NT2/D1 (cell line): ENCODE data around the gene CRB2.
A peak's percentile ranks its signal among the peaks of the same experiment; 100 is the strongest.

Source experiments
- DNase-seq: peaks from one replicate; pipeline ENCODE4 v3.0.0-alpha.2; 2011; ENCODE audit warnings: low read depth, low spot score
- H3K27me3 ChIP-seq: 2 replicates; pipeline ENCODE4 v1.6.0; 2011; ENCODE audit warnings: mild to moderate bottlenecking; ENCODE audit not compliant: insufficient read length, insufficient read depth
- H3K36me3 ChIP-seq: 2 replicates; pipeline ENCODE4 v1.6.1; 2011; ENCODE audit warnings: mild to moderate bottlenecking, low read length, mixed read lengths; ENCODE audit not compliant: insufficient read depth, insufficient read length
- H3K4me1 ChIP-seq: 2 replicates; pipeline ENCODE4 v1.5.1; 2011; ENCODE audit not compliant: insufficient read depth, insufficient read length
- H3K4me3 ChIP-seq: 2 replicates; pipeline ENCODE4 v1.5.1; 2011; ENCODE audit warnings: low read depth; ENCODE audit not compliant: insufficient read length
- H3K9ac ChIP-seq: 2 replicates; pipeline ENCODE4 v1.6.0; 2011; ENCODE audit warnings: low read depth; ENCODE audit not compliant: insufficient read length
- H3K9me3 ChIP-seq: 2 replicates; pipeline ENCODE4 v1.5.1; 2011; ENCODE audit warnings: mild to moderate bottlenecking, low read length; ENCODE audit not compliant: insufficient read depth
- SUZ12 ChIP-seq: IDR thresholded peaks from 2 replicates; pipeline ENCODE4 v1.6.1; 2011; ENCODE audit not compliant: insufficient read length, insufficient read depth; ENCODE audit errors: extremely low read depth
- YY1 ChIP-seq: IDR thresholded peaks from 2 replicates; pipeline ENCODE4 v1.6.1; 2011; ENCODE audit not compliant: insufficient read length, insufficient read depth
- ZNF274 ChIP-seq: IDR thresholded peaks from 2 replicates; pipeline ENCODE4 v1.6.1; 2011; ENCODE audit warnings: mild to moderate bottlenecking, low read depth, low read length

Gene CRB2

GRCh38 chr9:123337971-123338370, 18.0 kb upstream of the CRB2 start:
- DNase-seq, result no peak

GRCh38 chr9:123338710-123339665, 17.0 kb upstream of the CRB2 start:
- Histone ChIP-seq H3K4me1 (peaks cover 18% of the 10 kb centered on the region), H3K27me3 (no peaks in the 10 kb centered on the region), H3K36me3 (no peaks in the 10 kb centered on the region), H3K9ac (peak overlapping the region; percentile 27), H3K4me3 (no peak overlapping the region), H3K9me3 (no peaks in the 10 kb centered on the region)
- TF ChIP-seq SUZ12 (no peak), YY1 (no peak), ZNF274 (no peak)
- no peak for DNase-seq

More at GRCh38 chr9:123337971-123338370, 18.0 kb upstream of the CRB2 start:
- H3K27me3 ChIP-seq, result no peaks in the 10 kb centered on the region
- H3K4me1 ChIP-seq, result peaks cover 16% of the 10 kb centered on the region
- TF ChIP-seq SUZ12 (no peak), YY1 (no peak), ZNF274 (no peak)
- H3K36me3 ChIP-seq, result no peaks in the 10 kb centered on the region
- H3K4me3 ChIP-seq, result no peak overlapping the region
- H3K9me3 ChIP-seq, result no peaks in the 10 kb centered on the region
- H3K9ac ChIP-seq, result peak overlapping the region; percentile 23

DNA sequence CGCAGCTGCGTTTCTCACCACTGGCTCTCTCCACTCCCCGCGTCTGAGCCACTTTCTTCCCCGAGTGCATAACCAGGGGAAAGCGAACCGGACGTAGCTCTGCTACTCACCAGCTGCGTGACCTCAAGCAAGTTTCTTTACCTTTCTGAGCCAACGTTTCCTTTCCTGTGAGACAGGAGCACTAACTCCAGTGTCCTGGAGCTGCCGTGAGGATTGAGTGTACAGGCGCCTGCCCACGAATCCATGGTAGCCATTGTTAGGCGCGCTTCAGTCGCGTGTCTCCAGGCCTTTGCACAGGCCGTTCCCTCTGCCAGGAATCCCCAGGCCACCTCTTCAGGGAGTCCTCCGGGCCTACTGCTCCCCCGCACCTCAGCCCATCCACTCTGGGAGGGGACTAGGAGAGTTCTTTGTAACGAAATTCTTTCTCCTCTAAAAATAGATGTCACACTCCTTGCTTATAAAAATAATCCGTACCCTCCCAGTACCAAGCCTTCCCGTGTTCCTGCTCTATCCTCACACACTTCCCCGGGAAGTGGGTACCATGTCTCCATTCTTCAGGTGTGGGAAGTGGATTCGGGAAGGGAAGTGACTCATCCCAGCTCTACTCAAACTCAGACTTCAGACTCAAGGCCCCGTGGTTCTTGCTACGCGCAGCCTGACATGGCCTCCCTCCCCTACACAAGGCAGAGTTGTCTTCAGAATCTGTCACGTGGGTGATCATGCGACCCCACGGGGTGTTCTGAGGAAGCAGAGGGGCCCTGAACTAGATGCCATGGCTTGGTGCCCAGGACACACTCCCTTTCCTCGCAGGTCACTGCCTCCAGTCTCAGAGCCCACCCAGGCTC, 16.1 kb upstream of the CRB2 start:
- Histone ChIP-seq H3K4me3 (no peak overlapping the region), H3K27me3 (no peaks in the 10 kb centered on the region), H3K4me1 (peaks cover 18% of the 10 kb centered on the region), H3K9ac (peak overlapping the region; percentile 27), H3K36me3 (no peaks in the 10 kb centered on the region), H3K9me3 (no peaks in the 10 kb centered on the region)
- no peak for TF ChIP-seq ZNF274
- TF ChIP-seq SUZ12, result no peak
- no peak for TF ChIP-seq YY1
- no peak for DNase-seq

DNA sequence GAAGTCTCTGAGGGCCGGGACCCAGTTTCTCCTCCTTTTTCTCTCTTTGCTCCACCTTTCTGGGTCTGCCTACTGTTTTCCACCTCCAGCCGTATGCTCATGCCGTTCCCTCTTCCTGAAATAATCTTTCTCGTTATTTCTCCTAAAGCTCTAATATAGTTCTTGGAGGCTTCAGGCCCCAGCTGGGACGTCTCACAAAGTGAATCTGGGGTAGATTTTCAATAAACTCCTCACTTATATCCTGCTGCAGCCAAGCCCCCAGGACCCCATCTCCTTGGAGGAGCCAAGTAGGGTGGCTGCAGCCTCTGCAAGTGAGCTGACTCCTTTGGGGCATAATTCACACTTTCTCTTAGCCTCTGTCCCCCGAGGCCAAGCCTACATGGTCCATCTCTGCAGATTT, 14.2 kb upstream of the CRB2 start:
- TF ChIP-seq SUZ12 (no peak), YY1 (no peak), ZNF274 (no peak)
- H3K9me3 ChIP-seq, result no peaks in the 10 kb centered on the region
- H3K27me3 ChIP-seq, result no peaks in the 10 kb centered on the region
- no peak overlapping the region for H3K9ac ChIP-seq
- no peaks in the 10 kb centered on the region for H3K36me3 ChIP-seq
- no peak for DNase-seq
- H3K4me1 ChIP-seq, result peaks cover 15% of the 10 kb centered on the region
- no peak overlapping the region for H3K4me3 ChIP-seq

- H3K36me3 ChIP-seq, result no peaks in the 10 kb centered on the region
- no peaks in the 10 kb centered on the region for H3K9me3 ChIP-seq
- no peaks in the 10 kb centered on the region for H3K27me3 ChIP-seq
- peaks cover 15% of the 10 kb centered on the region for H3K4me1 ChIP-seq
- DNase-seq, result no peak
- H3K4me3 ChIP-seq, result no peak overlapping the region
- no peak for TF ChIP-seq ZNF274
- TF ChIP-seq SUZ12, result no peak
- TF ChIP-seq YY1, result no peak
- no peak overlapping the region for H3K9ac ChIP-seq
Measured at GRCh38 chr9:123342247-123342646, 13.8 kb upstream of the CRB2 start.

- Histone ChIP-seq H3K4me3 (no peak overlapping the region), H3K9ac (no peak overlapping the region), H3K27me3 (no peaks in the 10 kb centered on the region), H3K36me3 (no peaks in the 10 kb centered on the region), H3K9me3 (no peaks in the 10 kb centered on the region), H3K4me1 (peaks cover 15% of the 10 kb centered on the region)
- DNase-seq, result no peak
- TF ChIP-seq YY1 (no peak), ZNF274 (no peak), SUZ12 (no peak)
Measured at GRCh38 chr9:123343443-123344191, 12.4 kb upstream of the CRB2 start.
